ENCODE measurements around the gene IGFBP5. TPM values are rescaled to one million over a fixed set of nuclear protein-coding genes. Genes with fewer than 3 reads are reported as not detected.

Gene IGFBP5
- total RNA-seq, 1 experiment from 2014 or later = 3.9 TPM

DNA sequence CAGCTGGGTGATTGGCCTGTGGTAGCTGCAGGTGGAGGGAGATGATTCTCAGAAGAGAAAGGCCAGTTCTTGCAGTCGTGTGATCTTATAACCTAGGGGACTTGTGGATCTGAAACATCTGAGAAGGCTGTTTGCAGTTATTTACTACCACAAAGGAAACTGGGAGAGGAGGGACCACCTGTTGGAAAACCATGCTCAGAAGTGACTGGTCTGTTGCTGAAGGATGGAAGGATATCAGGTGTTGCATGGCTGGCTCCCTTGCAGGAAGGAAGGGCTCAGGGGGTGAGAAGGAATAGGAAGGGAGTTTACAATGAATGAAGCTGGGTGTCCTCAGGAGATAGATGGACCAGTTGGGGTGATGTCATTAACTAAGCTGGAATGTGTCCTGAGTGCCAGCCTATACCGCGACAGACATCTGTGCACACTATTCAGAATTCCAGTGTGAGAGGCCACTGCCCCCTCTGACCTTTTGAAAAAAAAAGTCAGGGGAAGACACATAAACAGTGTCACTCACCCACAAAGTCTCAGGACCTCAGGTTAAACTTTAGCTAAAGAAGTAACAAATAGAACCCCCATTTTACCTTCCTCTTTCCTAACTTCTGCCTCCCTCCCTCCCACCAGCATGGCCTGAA lies 44.6 kb downstream of the IGFBP5 start:
- ChIA-PET POLR2A (no interaction called here), CTCF (interaction anchor here (1.6 kb wide), 1 partner anchor 428 kb away, joined by 3 read pairs; no protein-coding TSS in a partner anchor), RAD21 (ENCODE audit: low non-redundant PET in 1 of 2, low total read pairs in 2 of 2, uncharacterized antibody in 2 of 2, unreplicated experiment in 2 of 2) (no interaction called here)
- Histone ChIP-seq H3K27me3 (ENCODE audit: insufficient read depth, low read length) (no peaks in the 10 kb centered on the region), H3K4me3 (replicated peaks in 1 of 2; ENCODE audit: low read depth in 1 of 2, low read length in 2 of 2) (no peak overlapping the region), H4K20me1 (ENCODE audit: insufficient read depth) (no peaks in the 10 kb centered on the region), H3K9ac (ENCODE audit: low read length) (no peak overlapping the region), H3K9me3 (ENCODE audit: control insufficient read depth in 1 of 2, insufficient read depth in 1 of 2, low read depth in 1 of 2, low read length in 2 of 2) (no peaks in the 10 kb centered on the region), H3K79me2 (ENCODE audit: insufficient read depth, low read length) (peaks cover 9% of the 10 kb centered on the region; the same call in 1 of the 2 replicates), H2AFZ (ENCODE audit: low read depth, low read length, poor library complexity, severe bottlenecking) (no peak overlapping the region), H3K27ac (ENCODE audit: low read depth, low read length) (no peak overlapping the region), H3K36me3 (ENCODE audit: control insufficient read depth in 1 of 2, insufficient read depth in 2 of 2, low read length in 2 of 2) (no peaks in the 10 kb centered on the region), H3K4me2 (ENCODE audit: low read length) (0 out of 2 replicates have a peak overlapping the region, but pooled peaks have one; percentile 14), H3K4me1 (ENCODE audit: control insufficient read depth in 1 of 2, insufficient read depth in 2 of 2, low read length in 2 of 2) (peaks cover 2 to 22% of the 10 kb centered on the region in 2 experiments; a peak in 1 of 4 replicates), H3K9me2 (ENCODE audit: insufficient read depth) (no peaks in the 10 kb centered on the region)
- TF ChIP-seq, protein P1, sequence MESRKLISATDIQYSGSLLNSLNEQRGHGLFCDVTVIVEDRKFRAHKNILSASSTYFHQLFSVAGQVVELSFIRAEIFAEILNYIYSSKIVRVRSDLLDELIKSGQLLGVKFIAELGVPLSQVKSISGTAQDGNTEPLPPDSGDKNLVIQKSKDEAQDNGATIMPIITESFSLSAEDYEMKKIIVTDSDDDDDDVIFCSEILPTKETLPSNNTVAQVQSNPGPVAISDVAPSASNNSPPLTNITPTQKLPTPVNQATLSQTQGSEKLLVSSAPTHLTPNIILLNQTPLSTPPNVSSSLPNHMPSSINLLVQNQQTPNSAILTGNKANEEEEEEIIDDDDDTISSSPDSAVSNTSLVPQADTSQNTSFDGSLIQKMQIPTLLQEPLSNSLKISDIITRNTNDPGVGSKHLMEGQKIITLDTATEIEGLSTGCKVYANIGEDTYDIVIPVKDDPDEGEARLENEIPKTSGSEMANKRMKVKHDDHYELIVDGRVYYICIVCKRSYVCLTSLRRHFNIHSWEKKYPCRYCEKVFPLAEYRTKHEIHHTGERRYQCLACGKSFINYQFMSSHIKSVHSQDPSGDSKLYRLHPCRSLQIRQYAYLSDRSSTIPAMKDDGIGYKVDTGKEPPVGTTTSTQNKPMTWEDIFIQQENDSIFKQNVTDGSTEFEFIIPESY (IDR thresholded peaks at IDR 0.05; ENCODE audit: extremely low read depth, insufficient replicate concordance, low read length) = no peak
- no peak for TF ChIP-seq FOSL1 (IDR thresholded peaks at IDR 0.05; ENCODE audit: low read depth)
- TF ChIP-seq, protein P2, sequence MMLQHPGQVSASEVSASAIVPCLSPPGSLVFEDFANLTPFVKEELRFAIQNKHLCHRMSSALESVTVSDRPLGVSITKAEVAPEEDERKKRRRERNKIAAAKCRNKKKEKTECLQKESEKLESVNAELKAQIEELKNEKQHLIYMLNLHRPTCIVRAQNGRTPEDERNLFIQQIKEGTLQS (IDR thresholded peaks at IDR 0.05) = no peak
- no peak for TF ChIP-seq EGR1 (IDR thresholded peaks at IDR 0.05; ENCODE audit: low read depth)
- no peak for TF ChIP-seq SP1 (IDR thresholded peaks at IDR 0.05; ENCODE audit: low read depth)
- TF ChIP-seq TCF7L2 (IDR thresholded peaks at IDR 0.05; ENCODE audit: borderline replicate concordance, extremely low read depth, insufficient read depth, insufficient read length) = no peak
- TF ChIP-seq EZH2 (IDR thresholded peaks at IDR 0.05) = no peak
- ATAC-seq (no peak), DNase-seq (ENCODE audit: low read depth, low spot score) (no peak)
- intact Hi-C loops (cut with micrococcal nuclease) = no loop called here
- no TSS peak for BruUV-seq (replicated peaks)
